Measurements from ENCODE around the gene PYM1.

GRCh38 chr12:55957106-55957859 is 29.6 kb upstream of the PYM1 start:
- no peak for TF ChIP-seq CTCF (conservative IDR thresholded peaks at IDR 0.05; ENCODE audit: low read depth, low read length)
- TF ChIP-seq CEBPB (IDR thresholded peaks at IDR 0.05; ENCODE audit: low read depth, low read length): no peak
- no peak for TF ChIP-seq CHD1 (IDR thresholded peaks at IDR 0.05; ENCODE audit: low read depth, low read length)
- TF ChIP-seq POLR2A (IDR thresholded peaks at IDR 0.05; ENCODE audit: low read depth, low read length): no peak
- no peak for TF ChIP-seq RCOR1 (IDR thresholded peaks at IDR 0.05; ENCODE audit: insufficient replicate concordance, low read length)
- no peak for TF ChIP-seq MXI1 (IDR thresholded peaks at IDR 0.05; ENCODE audit: borderline replicate concordance, low read depth, low read length)
- TF ChIP-seq SMC3 (IDR thresholded peaks at IDR 0.05; ENCODE audit: low read depth, low read length): no peak
- TF ChIP-seq RAD21 (IDR thresholded peaks at IDR 0.05; ENCODE audit: low read length): no peak

All from IMR-90 (cell line).